Effector CD4-positive, alpha-beta T cell (primary cell): ENCODE measurements around the gene ENPP6.
"Not testable (repeated sequence)": the region's sequence is repeated elsewhere in the genome, so short reads cannot be mapped to it uniquely, and the experiment has no call there.

Experiments
- DNase-seq: peaks from one replicate; pipeline ENCODE4 v3.0.0-alpha.2; 2020

The ENPP6 gene

DNA sequence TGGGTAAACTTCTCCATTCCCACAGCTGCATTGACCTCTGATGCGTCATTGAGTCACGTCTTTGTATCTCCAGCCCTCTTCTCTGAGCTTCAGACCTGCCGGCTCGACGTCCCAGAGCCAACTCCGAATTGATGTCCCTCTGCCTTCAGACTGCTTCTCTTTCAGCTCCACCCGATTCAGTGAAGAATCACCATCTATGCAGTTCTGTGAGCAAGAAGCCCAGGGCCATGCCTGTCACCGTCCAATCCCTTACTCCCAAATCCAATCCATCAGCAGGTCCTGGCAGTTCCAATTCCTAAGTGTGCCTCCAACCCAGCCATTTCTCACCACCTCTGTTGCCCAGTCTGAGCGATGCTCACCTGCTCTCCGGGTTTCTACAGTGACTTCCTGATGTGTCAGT is 70.7 kb downstream of the ENPP6 start:
- DNase-seq, result no peak

DNA sequence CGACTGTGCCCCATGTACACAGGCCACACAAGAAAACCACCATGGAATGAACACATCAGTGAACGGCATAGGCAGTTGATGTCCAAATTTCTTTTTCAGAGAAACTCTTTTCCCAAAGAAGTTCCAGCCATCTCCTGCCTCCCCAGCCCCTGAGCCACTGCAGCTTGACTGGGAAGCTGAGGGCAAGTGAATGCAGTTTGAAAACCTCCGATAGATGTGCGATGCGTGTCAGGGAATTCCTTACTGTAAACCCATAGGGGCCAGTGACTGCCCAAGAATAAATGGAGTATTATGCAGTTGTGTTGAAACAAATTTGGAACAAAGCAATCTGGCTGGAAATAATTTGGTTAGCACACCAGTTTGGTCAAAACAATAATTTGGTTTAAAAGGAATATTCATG is 72.1 kb downstream of the ENPP6 start:
- DNase-seq, result no peak

DNA sequence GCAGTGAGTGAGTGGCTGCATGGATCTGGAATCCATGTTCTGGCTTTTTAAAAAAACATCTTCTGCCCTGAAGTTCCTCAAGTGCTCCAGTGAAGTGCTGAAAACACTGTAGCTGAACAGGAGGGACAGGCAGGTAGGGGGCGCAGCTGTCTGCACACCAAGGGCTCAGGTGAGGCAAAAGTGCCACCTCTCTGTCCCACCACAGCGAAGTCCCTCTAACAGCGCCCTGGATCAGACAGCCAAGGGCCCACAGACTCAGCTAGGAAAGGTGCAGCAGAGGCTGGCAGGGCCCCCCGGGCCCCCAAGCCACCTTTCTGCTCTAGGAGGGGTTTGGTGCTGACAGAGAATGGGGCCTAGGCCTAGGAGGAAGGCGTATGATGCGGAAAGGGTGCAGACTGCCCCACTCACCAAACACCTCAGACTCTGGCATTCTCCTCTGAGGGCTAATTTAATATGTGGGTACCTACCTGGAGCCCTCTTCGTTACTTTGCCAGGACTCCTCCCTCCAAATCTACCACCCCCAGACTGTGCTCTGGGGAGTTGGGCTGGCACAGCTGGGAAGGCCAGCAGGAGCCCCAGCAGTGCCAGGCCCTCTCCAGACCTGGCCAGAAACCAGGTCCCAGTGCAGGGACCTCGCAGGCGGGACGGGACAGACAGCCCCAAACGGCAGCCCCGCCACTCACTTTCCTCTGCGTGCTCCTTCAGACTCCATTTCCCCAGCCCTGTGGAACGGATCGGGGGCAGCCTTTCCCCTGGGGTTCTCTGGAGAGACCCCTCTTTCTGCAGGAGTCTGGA is 73.7 kb downstream of the ENPP6 start:
- no peak for DNase-seq

DNA sequence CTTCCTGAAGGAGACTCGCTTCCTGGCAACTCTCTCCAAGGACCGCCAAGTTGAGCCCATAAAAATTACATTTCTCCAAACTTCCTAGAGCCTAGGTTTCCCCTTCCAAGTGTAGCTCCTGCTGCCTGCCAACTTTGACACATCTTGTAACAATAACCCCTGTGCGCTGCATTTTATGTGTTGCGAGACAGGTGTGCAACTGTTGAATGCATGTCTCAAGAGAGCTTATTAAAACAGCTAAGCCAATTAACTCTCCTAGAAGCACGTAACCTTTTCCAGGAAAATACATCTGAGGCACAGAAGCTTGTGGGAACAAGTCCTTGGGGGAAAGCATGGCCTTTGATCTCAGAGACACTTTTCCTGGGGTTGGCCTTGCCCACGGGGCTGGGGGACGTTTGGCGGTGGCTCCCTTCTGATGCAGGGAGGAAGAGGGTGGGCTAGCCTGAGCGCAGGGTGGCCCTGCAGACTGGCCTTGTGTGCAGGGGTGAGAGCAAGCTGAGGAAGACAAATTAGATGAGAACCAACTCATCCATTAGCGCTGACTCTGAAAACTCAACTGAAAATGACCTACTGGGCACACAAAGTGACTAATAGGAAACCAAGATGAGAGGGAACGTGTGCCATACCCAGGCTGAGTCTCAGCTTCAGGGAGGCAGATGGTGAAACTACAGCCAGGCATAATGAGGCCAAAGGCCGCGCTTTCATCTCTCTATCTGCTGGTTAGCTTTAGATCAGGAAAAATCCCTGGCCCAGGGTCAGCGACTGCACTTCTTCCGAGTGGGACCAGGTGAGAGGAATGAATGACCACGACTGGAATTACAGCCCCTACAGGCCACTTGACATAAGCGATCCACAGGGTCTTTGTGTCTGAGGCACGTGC is 75.3 kb downstream of the ENPP6 start:
- no peak for DNase-seq

DNA sequence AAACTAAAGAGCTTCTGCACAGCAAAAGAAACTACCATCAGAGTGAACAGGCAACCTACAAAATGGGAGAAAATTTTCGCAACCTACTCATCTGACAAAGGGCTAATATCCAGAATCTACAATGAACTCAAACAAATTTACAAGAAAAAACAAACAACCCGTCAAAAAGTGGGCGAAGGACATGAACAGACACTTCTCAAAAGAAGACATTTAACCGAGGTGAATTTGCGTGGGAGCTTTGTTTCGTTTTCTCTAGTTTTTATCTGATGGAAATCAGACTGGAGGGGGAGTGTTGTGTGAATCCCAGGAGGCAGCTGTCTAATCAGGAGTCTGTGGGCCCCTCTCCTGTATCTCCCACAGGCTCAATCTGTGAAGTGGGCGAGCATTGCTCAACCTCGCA is 76.8 kb downstream of the ENPP6 start:
- DNase-seq, result not testable (repeated sequence)

DNA sequence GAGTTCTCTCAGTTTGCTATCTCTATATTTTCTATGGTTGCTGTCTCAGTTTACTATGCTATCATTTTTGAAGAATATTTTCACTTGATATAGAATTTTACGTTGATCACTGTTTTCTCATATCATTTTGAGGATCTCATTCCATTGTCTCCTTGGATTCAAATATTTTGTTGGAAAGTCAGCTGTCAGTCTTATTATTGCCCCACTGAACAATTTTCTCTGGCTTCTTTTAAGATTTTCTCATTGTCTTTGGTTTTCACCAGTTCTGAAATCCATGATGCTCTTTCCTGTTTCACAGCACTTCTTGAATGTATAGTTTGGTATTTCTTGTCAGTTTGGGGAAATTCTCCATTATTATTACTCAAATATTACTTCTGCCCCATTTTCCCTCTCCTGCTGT is 81.1 kb downstream of the ENPP6 start:
- no peak for DNase-seq

DNA sequence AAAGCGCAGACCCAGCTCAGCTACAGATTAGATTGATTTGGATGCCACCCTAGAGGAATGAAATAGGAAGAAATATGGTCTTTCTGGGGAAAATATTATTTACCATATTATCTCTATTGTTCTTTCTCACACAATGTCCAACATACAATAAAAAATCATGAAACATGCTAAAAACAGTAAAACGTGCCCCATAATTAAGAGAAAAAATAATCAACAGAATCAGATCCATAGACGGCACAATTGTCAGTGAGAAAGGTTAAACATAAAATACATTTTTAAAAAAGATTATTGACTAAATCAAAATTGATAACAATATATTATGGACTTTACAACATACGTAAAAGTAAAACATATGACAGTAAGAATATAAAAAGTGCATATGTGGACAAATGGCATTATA is 90.9 kb downstream of the ENPP6 start:
- no peak for DNase-seq

DNA sequence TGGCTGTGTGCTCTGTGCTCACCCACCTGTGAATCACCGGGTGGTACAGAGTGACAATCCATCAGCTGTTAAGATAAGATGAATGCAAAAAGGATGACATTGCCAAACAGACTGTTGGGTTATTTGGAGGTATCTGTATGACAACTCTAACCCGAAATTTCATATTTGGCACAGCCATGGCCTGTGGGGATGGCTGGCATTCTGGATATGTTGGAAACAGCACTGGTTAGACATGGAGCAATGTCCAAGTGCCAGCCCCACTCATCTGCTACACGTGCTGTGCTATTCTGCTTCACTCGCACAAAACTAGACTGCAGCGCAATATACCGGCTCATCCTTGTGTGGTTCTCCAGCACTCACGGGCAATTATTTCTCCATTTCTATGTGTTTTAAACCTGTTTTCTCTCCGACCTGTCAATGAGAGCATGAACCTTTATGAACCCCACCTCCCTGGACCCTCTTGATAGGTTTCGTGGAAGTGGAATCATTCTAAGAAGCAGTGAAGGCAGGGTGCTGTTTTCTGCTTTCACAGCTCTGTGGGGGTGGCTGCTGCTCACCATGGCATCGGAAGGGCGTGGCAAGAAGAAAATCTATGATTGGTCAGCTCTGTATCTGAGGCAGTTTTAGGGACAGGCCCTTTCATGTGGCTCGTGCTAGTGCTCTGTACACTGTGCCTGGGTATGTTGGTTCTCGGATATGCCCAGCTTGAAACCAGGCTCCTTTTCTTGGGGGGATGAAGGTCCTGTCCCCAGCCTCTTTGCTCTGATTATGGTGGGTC is 94.9 kb downstream of the ENPP6 start:
- DNase-seq, result no peak

DNA sequence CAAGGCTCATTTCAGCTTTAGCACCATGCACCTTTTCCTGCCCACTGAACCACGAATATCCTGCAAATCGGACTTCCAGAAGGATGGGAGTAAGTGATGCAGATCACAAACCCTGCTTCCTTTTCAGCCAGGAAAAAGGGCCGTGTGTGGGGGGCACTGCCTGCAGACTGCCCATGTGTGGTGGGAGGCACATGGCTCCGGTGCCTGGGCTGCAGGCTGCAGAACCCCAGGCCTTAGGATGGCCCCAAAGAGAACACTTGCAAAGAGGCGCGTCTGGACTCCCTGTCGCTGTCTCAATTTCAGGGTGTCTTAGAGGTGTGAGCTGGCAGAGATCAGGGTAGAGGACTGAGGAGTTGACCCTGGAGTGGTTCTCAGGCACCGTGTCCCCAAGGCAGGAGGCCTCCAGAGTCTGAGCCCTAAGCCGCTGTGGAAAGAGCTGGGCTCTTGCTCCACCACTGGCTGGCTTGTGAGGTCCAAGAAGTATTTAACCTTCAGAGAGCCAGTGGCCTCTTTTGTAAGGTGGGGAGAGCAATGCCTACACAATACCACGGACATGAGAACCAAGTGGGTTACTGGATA is 97.0 kb downstream of the ENPP6 start:
- no peak for DNase-seq

DNA sequence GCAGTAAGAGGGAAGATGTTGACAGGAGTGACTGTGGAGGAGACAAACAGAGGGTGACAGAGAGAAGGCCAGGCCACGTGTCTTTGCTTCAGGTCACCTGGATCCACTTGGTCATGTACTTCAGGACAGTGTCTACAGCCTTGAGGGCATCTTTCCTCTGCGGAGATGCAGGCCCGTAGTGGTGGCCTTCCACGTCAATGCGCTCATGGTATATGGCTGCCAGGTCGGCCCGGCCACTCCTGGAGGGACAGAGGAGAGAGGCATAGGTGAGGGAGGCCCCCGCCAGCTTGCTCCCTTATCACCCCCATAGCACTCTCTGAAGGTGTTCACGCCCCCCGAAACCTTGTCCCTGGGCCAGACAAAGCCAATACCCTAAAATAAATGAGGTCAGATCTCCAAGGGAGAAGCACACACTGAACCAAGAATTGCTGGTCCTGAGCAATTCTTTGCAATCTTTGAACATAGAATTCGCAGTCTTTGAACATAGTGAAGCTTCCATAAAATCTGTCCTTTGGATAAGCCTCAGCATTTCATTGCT is 99.9 kb downstream of the ENPP6 start:
- DNase-seq, result no peak

DNA sequence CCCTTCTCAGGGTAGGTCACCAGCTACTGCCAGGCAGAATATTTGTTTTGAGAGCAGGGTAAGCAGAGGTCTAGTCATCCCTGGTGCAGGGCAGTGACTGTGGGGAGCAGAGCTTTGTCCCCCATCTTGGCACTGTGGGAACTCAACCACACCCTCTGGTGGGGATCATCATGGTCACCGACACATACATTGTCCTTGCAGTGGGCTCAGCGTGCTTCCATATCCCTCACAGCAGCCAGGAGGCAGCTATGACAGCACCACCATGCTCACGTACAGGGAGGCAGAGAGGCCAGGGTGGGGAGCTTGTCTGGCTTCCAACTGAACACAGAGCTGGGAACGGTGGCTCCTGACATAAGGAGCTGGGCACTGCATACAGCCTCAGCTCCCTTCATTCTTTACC is 102.3 kb downstream of the ENPP6 start:
- DNase-seq, result no peak

DNA sequence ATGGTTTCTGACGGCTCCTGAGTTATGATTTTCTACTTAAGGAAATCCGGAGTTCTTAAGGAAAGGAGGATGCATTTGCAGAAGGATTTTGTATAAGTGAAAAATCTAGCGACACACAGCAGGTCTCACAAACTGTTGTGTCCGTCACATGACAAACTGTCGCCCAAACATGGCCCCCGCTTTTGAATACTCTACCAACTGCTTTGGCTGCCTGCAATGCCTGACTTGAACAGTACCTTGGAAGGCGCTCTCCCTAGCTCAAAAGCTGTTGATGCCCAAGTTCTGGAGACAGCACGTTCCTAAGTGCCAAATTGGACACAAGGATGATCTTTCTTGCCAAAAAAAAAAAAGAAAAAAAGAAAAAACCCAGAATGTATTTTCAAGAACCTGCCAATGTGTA is 103.2 kb downstream of the ENPP6 start:
- no peak for DNase-seq

DNA sequence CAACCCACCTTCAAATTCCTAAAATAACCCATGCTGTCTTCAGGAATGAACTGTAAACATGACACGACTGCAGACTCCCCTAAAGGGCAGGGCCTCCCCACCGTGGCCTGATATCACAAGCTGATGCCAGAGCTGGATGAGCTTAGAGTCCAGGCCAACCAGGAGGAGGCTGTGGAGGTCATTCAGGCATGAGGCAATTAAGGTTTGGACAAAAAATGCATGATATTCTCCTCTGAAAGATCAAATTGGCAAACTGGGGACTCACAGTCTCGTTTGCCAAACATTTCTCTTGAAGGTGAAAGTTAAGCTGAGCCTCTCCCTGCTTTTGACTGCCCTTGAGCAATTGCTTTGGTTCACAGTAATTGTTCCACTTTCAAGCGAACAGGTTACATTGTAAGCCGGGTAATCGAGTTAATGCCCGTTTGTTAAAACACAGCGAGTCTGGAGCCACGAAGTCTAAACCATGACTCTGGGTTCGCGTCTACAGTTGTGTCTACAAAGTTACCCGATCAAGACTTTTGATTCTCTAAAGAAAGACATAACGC is 105.6 kb downstream of the ENPP6 start:
- no peak for DNase-seq

DNA sequence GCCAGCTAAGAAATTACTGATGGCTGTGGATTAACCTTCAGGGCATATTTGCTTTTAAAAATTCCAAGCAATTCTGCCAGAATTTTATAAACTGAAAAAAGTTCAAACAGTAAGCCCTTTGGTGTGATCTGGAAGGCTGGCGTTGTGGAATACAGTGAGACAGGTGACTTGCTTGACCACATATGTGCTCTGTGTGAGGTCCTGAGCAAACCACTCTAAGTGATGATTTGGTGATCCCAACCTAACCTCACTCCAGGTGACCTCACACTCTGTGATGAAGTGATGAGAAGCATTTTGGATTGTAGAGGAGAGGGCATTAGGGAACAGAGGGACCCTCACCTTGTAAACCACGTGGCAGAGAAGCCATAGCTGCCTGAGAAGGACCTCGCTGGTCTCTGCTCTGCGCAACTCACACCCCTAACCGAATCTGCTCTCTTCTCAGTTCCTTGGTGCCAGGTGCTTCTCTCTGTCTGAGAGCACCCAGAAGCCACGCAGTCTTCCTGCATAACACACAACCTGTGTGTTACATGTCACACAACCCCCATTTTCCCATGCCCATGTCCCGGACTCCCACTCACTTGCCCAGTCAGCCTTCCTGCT is 106.3 kb downstream of the ENPP6 start:
- no peak for DNase-seq

DNA sequence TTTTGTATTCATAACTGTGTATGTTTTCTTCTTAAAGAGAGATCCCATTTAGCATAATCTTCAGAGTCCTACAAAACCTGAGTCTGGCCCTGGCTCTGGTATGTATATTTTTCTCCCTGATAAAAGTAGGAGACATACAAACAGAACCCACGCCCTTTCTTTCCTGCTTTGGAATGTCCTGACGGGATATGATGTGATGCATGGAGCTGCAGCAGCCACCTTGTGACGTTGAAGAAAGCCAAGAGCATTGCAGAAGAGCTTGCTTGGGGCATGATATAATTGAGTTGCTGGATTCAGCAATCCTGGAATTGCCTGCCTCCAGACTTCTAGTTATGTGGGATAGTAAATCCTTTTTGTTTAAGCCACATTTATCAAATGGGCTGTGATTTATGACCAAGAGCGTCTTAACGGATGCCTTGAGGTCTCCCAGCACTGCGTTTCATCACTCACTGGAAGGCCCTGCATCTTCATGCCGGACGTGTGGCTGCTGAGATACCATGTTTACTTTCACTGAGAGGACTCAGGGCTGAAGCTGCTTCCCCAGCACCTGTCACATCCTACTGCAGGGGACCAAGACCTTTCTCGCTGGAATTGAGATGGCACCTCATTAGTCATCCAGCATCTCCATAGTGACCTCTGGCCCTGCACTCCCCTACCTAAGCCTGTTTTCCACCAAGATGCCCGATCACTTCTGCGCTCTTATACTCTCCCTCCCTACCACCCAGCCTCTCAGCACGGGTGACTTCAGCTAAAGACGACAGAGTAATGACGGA is 107.0 kb downstream of the ENPP6 start:
- no peak for DNase-seq

DNA sequence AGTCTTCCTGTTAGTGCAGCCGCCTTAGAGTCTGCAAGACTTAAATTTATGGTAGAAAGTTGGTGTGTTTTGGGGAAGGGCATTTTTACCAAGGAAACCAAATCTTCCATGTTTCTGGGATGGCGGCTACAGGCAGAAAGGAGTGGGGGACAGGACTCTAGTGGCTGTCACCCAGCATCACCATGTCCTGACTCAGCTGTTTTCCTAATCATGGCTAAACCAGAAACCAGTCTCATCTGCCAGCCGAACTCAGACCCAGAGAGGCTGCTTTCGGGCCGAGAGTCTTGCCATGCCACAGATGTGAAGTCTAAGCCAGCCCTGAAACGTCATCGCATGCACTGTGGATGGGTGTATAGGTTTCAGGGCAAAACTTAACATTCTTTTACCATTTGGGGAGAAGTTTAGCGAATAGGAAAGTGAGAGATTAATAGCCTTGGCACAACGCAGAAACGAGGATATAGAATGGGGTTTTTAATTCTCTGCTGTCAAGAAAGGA is 109.6 kb downstream of the ENPP6 start:
- DNase-seq, result no peak

DNA sequence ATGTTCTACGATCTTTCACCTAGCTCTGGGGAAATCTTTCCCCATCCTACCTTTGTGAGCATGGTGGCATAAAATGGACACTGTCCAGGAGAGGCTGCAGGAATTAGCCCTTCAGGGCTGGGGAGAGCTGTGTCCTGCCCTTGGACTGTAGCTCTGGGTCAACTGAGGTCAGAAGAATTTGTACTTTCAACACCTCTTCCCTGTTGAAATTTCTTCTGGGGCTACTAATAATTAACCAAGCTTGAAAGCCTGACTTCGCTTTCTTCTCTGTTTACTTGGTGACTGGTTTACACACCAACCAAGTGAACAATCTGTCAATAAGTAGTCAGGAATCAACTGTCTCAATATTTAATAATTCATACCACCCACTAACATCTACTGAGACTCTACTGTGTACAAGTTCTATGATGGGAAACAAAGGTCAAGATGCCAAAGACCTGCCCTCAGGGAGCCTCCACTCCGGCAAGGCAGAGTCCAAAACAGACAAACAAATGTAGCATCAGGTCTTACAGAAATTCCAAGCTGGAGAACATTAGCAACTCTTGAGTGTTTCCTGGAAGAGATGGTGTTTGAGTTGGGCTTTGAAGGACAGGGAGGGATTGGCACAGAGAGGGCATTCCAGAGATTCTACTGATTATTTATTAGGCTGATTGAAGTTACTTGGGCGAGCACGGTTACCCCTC is 113.1 kb downstream of the ENPP6 start:
- no peak for DNase-seq

DNA sequence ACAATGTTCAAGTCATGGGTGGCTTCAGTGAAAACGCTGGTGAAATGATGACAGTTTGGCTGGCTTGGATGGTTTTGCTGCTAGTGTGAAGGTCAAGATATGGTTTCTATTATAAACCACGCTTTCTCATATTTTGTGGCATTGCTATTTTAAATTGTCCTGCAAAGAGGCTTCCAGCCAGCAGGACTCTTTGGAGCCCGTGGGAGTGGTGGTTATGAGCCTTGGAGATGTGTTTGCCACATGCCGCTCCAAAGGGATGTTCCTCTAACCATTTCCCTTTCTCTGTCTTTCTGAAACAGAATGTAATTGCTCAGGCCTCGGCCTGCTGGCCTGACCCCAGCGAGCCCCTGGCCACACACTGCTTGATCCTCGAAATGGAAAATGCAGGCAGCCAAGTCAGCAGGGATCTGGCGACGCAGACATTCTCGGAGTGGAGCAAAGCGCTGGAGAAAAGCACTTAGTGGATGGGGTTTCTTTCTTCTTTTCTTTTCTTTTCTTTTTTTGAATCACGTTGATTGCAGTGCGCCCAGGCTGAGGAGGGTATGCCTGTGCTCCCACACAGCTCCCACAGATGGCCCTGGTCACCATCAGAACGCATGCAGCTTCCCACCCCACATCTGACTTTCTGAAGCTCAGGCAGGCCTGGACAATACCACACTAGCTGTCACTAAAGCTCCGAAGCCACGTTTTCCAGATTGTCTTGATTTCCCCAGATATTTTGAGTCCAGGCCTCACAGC is 114.0 kb downstream of the ENPP6 start:
- no peak for DNase-seq

DNA sequence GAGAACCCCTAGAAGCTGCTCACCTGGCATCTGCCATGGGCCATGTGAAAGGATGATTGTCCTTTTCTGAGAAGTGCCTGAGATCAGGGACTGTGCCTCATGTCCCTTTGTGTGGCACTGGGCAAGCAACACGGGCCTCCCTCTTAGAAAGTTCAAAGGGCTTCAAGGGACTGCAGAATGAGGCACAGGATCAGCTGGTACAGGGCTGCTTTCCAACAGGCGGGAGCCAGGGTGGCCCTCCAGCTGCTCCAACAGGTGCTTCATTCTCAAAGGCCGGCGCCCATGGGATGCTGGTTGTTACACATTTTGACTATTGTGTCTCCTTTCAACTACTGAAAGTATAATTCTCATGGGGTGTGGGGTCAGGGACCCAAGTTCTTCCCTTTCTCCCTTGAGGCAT is 114.7 kb downstream of the ENPP6 start:
- no peak for DNase-seq

DNA sequence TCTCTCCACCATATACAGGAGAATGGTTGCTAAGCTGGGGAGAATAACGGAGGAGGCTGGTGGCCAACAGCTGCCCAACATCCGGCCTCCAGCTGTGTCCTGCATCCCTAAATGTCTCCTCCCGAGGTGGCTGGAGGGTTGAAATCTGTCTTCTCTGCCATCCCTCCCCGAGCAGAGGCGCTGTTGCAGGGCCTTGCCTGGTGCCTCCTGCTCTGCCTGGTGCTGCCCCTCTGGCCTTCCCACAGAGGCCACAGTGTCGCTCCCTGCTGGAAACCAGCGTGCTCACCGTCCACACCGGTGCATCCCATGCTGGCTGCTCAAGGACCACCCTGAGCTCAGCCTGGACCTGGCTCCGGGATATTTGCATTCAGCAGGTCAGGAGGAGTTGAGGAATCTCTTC is 115.2 kb downstream of the ENPP6 start:
- no peak for DNase-seq
